Subcutaneous adipose tissue (tissue), 4 donors: Measurements from ENCODE around the gene TIMP2. TPM values are rescaled to one million over a fixed set of nuclear protein-coding genes. Genes with fewer than 3 reads are reported as not detected.

Experiments used
- CTCF ChIP-seq: fragments of 450-650 bp; IDR thresholded peaks from one replicate; pipeline ENCODE4 v1.5.1; 2016; ENCODE audit warnings: low read depth, mild to moderate bottlenecking, control low read depth, antibody characterized with exemption, moderate library complexity
- total RNA-seq, 4 donors: library from RNA; depleted of rRNA; stranded (reverse); fragments of >200 nt; gene quantifications; one replicate each; pipeline ENCODE4 v1.1.0, GENCODE V29; 2016

Gene TIMP2
- total RNA-seq, 4 donors from 2014 or later, result 123 to 267 (median 233) TPM

GRCh38 chr17:78925662-78926555, 722 bp upstream of the TIMP2 start:
- TF ChIP-seq CTCF, result no peak

GRCh38 chr17:78924481-78925151, 571 bp downstream of the TIMP2 start:
- TF ChIP-seq CTCF, result no peak

GRCh38 chr17:78923660-78924453, 1.3 kb downstream of the TIMP2 start:
- TF ChIP-seq CTCF, result no peak

- TF ChIP-seq CTCF, result no peak
Measured at GRCh38 chr17:78922816-78923498, 2.2 kb downstream of the TIMP2 start.

GRCh38 chr17:78921437-78921971, 3.7 kb downstream of the TIMP2 start:
- no peak for TF ChIP-seq CTCF

- TF ChIP-seq CTCF, result no peak
Measured at GRCh38 chr17:78920528-78920927, 4.7 kb downstream of the TIMP2 start.
